GM12865 (cell line): ENCODE results near the gene ZNF614.

ENCODE experiments used
- DNase-seq: peaks from one replicate; pipeline ENCODE4 v3.0.0; 2010; ENCODE audit warnings: low read depth
- H3K4me3 ChIP-seq: 2 replicates; pipeline ENCODE4 v1.5.1; 2011; ENCODE audit warnings: mild to moderate bottlenecking, low read depth, low read length, control low read depth
- TF ChIP-seq, protein P1 (sequence below): IDR thresholded peaks from 2 replicates; pipeline ENCODE4 v1.5.1; 2011; ENCODE audit warnings: low read length, control low read depth, low read depth, inconsistent platforms; ENCODE audit not compliant: insufficient read depth; ENCODE audit errors: missing control alignments

The ZNF614 gene

DNA sequence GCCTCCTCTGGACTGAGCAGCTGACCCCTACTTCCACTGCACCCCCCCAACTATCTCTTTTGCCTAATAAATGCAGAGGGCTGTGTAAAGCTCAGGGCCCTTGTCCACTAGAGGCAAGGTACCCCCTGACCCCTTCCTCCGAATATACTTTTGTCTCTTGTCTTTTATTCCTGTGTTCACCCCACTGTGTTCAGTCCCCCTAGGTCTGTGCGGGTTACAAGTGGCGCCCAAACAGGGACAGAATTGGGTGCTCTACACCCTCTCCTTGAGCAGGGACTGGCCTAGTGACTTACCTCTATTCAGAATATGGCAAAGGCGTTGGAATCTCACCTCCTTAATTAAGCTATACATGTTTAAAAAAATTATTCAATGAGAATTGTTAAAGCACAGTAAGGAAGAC lies 56.6 kb downstream of the ZNF614 start:
- H3K4me3 ChIP-seq = no peak overlapping the region
- TF ChIP-seq, protein P1, sequence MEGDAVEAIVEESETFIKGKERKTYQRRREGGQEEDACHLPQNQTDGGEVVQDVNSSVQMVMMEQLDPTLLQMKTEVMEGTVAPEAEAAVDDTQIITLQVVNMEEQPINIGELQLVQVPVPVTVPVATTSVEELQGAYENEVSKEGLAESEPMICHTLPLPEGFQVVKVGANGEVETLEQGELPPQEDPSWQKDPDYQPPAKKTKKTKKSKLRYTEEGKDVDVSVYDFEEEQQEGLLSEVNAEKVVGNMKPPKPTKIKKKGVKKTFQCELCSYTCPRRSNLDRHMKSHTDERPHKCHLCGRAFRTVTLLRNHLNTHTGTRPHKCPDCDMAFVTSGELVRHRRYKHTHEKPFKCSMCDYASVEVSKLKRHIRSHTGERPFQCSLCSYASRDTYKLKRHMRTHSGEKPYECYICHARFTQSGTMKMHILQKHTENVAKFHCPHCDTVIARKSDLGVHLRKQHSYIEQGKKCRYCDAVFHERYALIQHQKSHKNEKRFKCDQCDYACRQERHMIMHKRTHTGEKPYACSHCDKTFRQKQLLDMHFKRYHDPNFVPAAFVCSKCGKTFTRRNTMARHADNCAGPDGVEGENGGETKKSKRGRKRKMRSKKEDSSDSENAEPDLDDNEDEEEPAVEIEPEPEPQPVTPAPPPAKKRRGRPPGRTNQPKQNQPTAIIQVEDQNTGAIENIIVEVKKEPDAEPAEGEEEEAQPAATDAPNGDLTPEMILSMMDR = no peak
- peak; percentile 24 for DNase-seq

DNA sequence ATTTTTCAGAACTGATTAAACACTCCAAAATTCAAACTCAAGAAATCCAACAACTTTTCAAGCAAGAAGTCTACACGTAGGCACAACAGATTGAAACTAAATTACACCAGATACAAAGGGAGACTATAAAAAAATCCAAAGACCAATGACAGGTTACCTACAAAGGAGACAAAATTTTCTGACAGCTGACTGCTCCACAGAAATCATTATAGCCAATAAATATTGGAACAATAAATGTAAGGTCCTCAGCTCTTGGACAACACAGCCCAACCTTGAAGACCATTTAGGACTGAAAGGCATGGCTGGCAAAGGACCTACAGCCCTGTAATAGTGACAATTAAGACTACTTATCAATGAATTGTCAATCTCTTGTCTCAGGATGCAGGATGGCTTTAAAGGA lies 57.5 kb downstream of the ZNF614 start:
- DNase-seq = no peak
- H3K4me3 ChIP-seq = no peak overlapping the region
- TF ChIP-seq, protein P1 = no peak

DNA sequence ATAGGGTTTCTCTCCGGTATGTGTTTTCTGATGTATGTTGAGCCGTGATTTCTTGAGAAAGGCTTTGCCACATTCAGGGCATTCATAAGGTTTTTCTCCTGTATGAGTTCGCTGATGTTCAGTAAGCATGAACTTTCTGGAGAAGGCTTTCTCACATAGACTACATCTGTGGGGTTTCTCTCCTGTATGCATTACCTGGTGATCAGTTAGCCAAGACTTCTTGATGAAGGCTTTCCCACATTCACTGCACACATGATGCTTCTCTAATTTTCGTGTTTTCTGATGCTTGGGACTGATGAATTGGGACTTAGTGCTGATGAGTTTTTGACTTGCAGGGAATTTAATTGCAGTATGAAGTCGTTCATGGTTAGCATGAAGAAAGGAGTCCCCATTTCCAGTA lies 62.6 kb downstream of the ZNF614 start:
- TF ChIP-seq, protein P1 = no peak
- H3K4me3 ChIP-seq = no peak overlapping the region
- DNase-seq = no peak
